Mucosa of rectum (tissue), 2 donors: ENCODE measurements around the gene BMP8B.

ENCODE experiments used
- H3K27ac ChIP-seq, 2 donors: one replicate each; pipeline ENCODE4 v1.7.0; 2013; ENCODE audit warnings: inconsistent platforms in 2 of 2, low read depth in 2 of 2, low read length in 2 of 2
- H3K27me3 ChIP-seq, 2 donors: one replicate each; pipeline ENCODE4 v1.7.0; 2013; ENCODE audit warnings: low read length in 2 of 2; ENCODE audit not compliant: control insufficient read depth in 2 of 2, insufficient read depth in 2 of 2
- H3K36me3 ChIP-seq, 2 donors: one replicate each; pipeline ENCODE4 v1.7.0; 2013; ENCODE audit warnings: low read length in 2 of 2; ENCODE audit not compliant: control insufficient read depth in 2 of 2, insufficient read depth in 2 of 2
- H3K4me1 ChIP-seq, 2 donors: one replicate each; pipeline ENCODE4 v1.7.0; 2013; ENCODE audit warnings: low read length in 2 of 2, mild to moderate bottlenecking in 1 of 2; ENCODE audit not compliant: control insufficient read depth in 2 of 2, insufficient read depth in 2 of 2
- H3K4me3 ChIP-seq, 2 donors: one replicate each; pipeline ENCODE4 v1.7.0; 2013; ENCODE audit warnings: low read length in 2 of 2
- H3K9ac ChIP-seq, 2 donors: one replicate each; pipeline ENCODE4 v1.7.0; 2013; ENCODE audit warnings: low read length in 2 of 2, low read depth in 1 of 2, mild to moderate bottlenecking in 1 of 2
- H3K9me3 ChIP-seq, 2 donors: one replicate each; pipeline ENCODE4 v1.7.0; 2013; ENCODE audit warnings: low read length in 2 of 2; ENCODE audit not compliant: control insufficient read depth in 2 of 2
- donor health status: healthy.
- donor health status: Normal muscosa, but diverticular disease.

The BMP8B gene

GRCh38 chr1:39760074-39761008, 28.3 kb downstream of the BMP8B start:
- H3K27ac ChIP-seq = no peak overlapping the region
- no peaks in the 10 kb centered on the region for H3K27me3 ChIP-seq
- no peak overlapping the region for H3K9ac ChIP-seq
- H3K9me3 ChIP-seq = no peaks in the 10 kb centered on the region
- no peak overlapping the region for H3K4me3 ChIP-seq
- H3K4me1 ChIP-seq = no peaks in the 10 kb centered on the region
- H3K36me3 ChIP-seq = peaks cover 24 to 34% of the 10 kb centered on the region in 2 donors

GRCh38 chr1:39759436-39759726, 29.3 kb downstream of the BMP8B start:
- Histone ChIP-seq H3K4me3 (no peak overlapping the region), H3K9ac (no peak overlapping the region), H3K4me1 (no peaks in the 10 kb centered on the region), H3K9me3 (no peaks in the 10 kb centered on the region), H3K36me3 (peaks cover 33 to 43% of the 10 kb centered on the region in 2 donors), H3K27me3 (no peaks in the 10 kb centered on the region), H3K27ac (no peak overlapping the region)

- Histone ChIP-seq H3K9me3 (no peaks in the 10 kb centered on the region), H3K9ac (no peak overlapping the region), H3K4me1 (no peaks in the 10 kb centered on the region), H3K4me3 (no peak overlapping the region), H3K36me3 (peaks cover 36 to 48% of the 10 kb centered on the region in 2 donors), H3K27me3 (no peaks in the 10 kb centered on the region), H3K27ac (no peak overlapping the region)
Measured at GRCh38 chr1:39758556-39759435, 29.9 kb downstream of the BMP8B start.

GRCh38 chr1:39757501-39757900, 31.2 kb downstream of the BMP8B start:
- H3K9ac ChIP-seq = no peak overlapping the region
- H3K4me3 ChIP-seq = no peak overlapping the region
- H3K36me3 ChIP-seq = peaks cover 49 to 61% of the 10 kb centered on the region in 2 donors
- no peak overlapping the region for H3K27ac ChIP-seq
- no peaks in the 10 kb centered on the region for H3K27me3 ChIP-seq
- H3K4me1 ChIP-seq = no peaks in the 10 kb centered on the region
- no peaks in the 10 kb centered on the region for H3K9me3 ChIP-seq

- H3K9me3 ChIP-seq = no peaks in the 10 kb centered on the region
- no peak overlapping the region for H3K9ac ChIP-seq
- no peaks in the 10 kb centered on the region for H3K4me1 ChIP-seq
- no peak overlapping the region for H3K27ac ChIP-seq
- no peaks in the 10 kb centered on the region for H3K27me3 ChIP-seq
- H3K36me3 ChIP-seq = peaks cover 62 to 75% of the 10 kb centered on the region in 2 donors
- H3K4me3 ChIP-seq = no peak overlapping the region
Measured at GRCh38 chr1:39755965-39756659, 32.6 kb downstream of the BMP8B start.

- no peak overlapping the region for H3K4me3 ChIP-seq
- no peaks in the 10 kb centered on the region for H3K27me3 ChIP-seq
- no peaks in the 10 kb centered on the region for H3K9me3 ChIP-seq
- no peaks in the 10 kb centered on the region for H3K4me1 ChIP-seq
- H3K27ac ChIP-seq = no peak overlapping the region
- H3K36me3 ChIP-seq = peaks cover 73 to 85% of the 10 kb centered on the region in 2 donors
- H3K9ac ChIP-seq = no peak overlapping the region
Measured at GRCh38 chr1:39754906-39755504, 33.7 kb downstream of the BMP8B start.

GRCh38 chr1:39754026-39754570, 34.6 kb downstream of the BMP8B start:
- Histone ChIP-seq H3K27ac (no peak overlapping the region), H3K4me3 (no peak overlapping the region), H3K36me3 (peaks cover 78 to 83% of the 10 kb centered on the region in 2 donors), H3K27me3 (no peaks in the 10 kb centered on the region), H3K9ac (no peak overlapping the region), H3K9me3 (no peaks in the 10 kb centered on the region), H3K4me1 (no peaks in the 10 kb centered on the region)

- H3K9ac ChIP-seq = no peak overlapping the region
- no peaks in the 10 kb centered on the region for H3K9me3 ChIP-seq
- peaks cover 79 to 87% of the 10 kb centered on the region in 2 donors for H3K36me3 ChIP-seq
- no peaks in the 10 kb centered on the region for H3K27me3 ChIP-seq
- H3K4me1 ChIP-seq = no peaks in the 10 kb centered on the region
- H3K27ac ChIP-seq = no peak overlapping the region
- H3K4me3 ChIP-seq = no peak overlapping the region
Measured at GRCh38 chr1:39753132-39754025, 35.3 kb downstream of the BMP8B start.

- H3K9ac ChIP-seq = no peak overlapping the region
Measured at GRCh38 chr1:39752703-39753102, 36.0 kb downstream of the BMP8B start.

More at GRCh38 chr1:39752703-39753102, 36.0 kb downstream of the BMP8B start:
- H3K27me3 ChIP-seq = no peaks in the 10 kb centered on the region
- no peak overlapping the region for H3K4me3 ChIP-seq
- no peaks in the 10 kb centered on the region for H3K9me3 ChIP-seq
- no peaks in the 10 kb centered on the region for H3K4me1 ChIP-seq
- no peak overlapping the region for H3K27ac ChIP-seq
- H3K36me3 ChIP-seq = peaks cover 81 to 91% of the 10 kb centered on the region in 2 donors
